22Rv1 (cell line): ENCODE data around the gene DNAJA1.
"Not testable (repeated sequence)": the region's sequence is repeated elsewhere in the genome, so short reads cannot be mapped to it uniquely, and the experiment has no call there.

ENCODE experiments used
- H3K27ac ChIP-seq: fragments of 450-650 bp; 2 replicates; pipeline ENCODE4 v1.5.1; 2017
- CTCF ChIP-seq: fragments of 450-650 bp; IDR thresholded peaks from 2 replicates; pipeline ENCODE4 v1.5.1; 2017; ENCODE audit warnings: mild to moderate bottlenecking
- ZFX ChIP-seq: fragments of 450-650 bp; IDR thresholded peaks from 2 replicates; pipeline ENCODE4 v1.6.1; 2017; ENCODE audit warnings: antibody characterized with exemption, borderline replicate concordance

Gene DNAJA1

GRCh38 chr9:33024966-33025571 lies at the start of gene DNAJA1:
DNAJA1 (plus strand) TSS chr9:33025273; CDS start chr9:33026485, 1,212 bp downstream.
- no peak for TF ChIP-seq CTCF
- TF ChIP-seq ZFX = no peak
- H3K27ac ChIP-seq = peak within 1 kb of the TSS; percentile 90

GRCh38 chr9:32978051-32978450 lies 47.0 kb upstream of the DNAJA1 start:
- H3K27ac ChIP-seq = no peak overlapping the region
- TF ChIP-seq ZFX = no peak
- TF ChIP-seq CTCF = no peak

GRCh38 chr9:32986971-32987370 lies 38.1 kb upstream of the DNAJA1 start:
- no peak overlapping the region for H3K27ac ChIP-seq
- TF ChIP-seq CTCF (no peak), ZFX (no peak)

GRCh38 chr9:32989660-32990059 lies 35.4 kb upstream of the DNAJA1 start:
- no peak overlapping the region for H3K27ac ChIP-seq
- TF ChIP-seq ZFX (no peak), CTCF (no peak)

GRCh38 chr9:32991897-32992594 lies 33.0 kb upstream of the DNAJA1 start:
- no peak for TF ChIP-seq ZFX
- TF ChIP-seq CTCF = no peak
- no peak overlapping the region for H3K27ac ChIP-seq

- no peak overlapping the region for H3K27ac ChIP-seq
- TF ChIP-seq ZFX (no peak), CTCF (no peak)
Observed at GRCh38 chr9:32992595-32993238, 32.4 kb upstream of the DNAJA1 start.

- peak overlapping the region; percentile 88 for H3K27ac ChIP-seq
Observed at GRCh38 chr9:33000682-33001055, 24.4 kb upstream of the DNAJA1 start.

GRCh38 chr9:33005335-33005734 lies 19.7 kb upstream of the DNAJA1 start:
- H3K27ac ChIP-seq = not testable (repeated sequence)
